ENCODE measurements around the gene GATAD2B. TPM values are rescaled to one million over a fixed set of nuclear protein-coding genes. Genes with fewer than 3 reads are reported as not detected.

GATAD2B gene
- total RNA-seq, 1 donor from 2014 or later: 4.2 TPM

- DNase-seq (ENCODE audit: low read depth, low spot score): no peak
These were observed 29.0 kb upstream of the GATAD2B start for GRCh38 chr1:153951801-153952200.

GRCh38 chr1:153951183-153951582 lies 28.4 kb upstream of the GATAD2B start:
- no peak for DNase-seq (ENCODE audit: low read depth, low spot score)

DNA sequence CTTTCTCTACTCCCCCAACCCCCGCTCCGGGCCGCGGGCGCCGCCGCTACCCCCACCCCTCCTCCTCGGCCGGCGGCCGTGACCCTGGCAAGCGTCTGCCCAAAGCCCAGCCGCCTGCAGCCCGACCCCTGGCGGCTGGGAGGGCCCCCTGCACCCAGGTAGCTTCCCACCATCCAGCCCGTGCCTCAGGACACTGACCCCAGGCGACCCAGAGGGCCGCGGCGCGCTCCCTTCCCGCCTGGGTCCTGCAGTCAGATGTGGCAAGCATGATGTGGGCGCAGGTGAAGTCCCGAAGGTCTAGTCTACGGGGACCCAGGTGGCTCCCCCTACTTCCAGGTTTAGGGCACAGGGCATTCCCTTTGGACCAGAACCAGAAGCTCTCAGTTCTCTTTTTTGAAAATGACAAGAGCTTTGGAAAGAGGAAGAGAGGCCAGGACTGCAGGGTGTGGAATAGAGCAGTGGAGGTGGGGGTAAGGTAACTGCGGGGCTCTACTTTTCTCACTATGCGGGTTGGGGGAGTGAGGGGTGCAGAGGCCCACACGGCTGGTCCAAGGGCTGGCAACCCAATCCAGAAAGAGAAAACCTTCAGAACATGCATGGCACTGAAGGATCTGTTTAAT lies 24.0 kb upstream of the GATAD2B start, which contains the start of gene DENND4B:
TSS of gene DENND4B (minus strand) at position 97 of the 620 bp plus-strand sequence. CDS start 2,344 bp downstream, outside the sequence.
- DNase-seq (ENCODE audit: low read depth, low spot score): no peak

- no peak for DNase-seq (ENCODE audit: low read depth, low spot score)
These were observed 23.2 kb upstream of the GATAD2B start for GRCh38 chr1:153945795-153946621.

- DNase-seq (ENCODE audit: low read depth, low spot score): no peak
These were observed 22.5 kb upstream of the GATAD2B start for GRCh38 chr1:153945131-153945794.

GRCh38 chr1:153944827-153945117 lies 22.0 kb upstream of the GATAD2B start:
- no peak for DNase-seq (ENCODE audit: low read depth, low spot score)

- no peak for DNase-seq (ENCODE audit: low read depth, low spot score)
These were observed 21.4 kb upstream of the GATAD2B start for GRCh38 chr1:153944005-153944826.

GRCh38 chr1:153942766-153943549 lies 20.2 kb upstream of the GATAD2B start:
- no peak for DNase-seq (ENCODE audit: low read depth, low spot score)

- no peak for DNase-seq (ENCODE audit: low read depth, low spot score)
These were observed 19.3 kb upstream of the GATAD2B start for GRCh38 chr1:153941826-153942725.

DNA sequence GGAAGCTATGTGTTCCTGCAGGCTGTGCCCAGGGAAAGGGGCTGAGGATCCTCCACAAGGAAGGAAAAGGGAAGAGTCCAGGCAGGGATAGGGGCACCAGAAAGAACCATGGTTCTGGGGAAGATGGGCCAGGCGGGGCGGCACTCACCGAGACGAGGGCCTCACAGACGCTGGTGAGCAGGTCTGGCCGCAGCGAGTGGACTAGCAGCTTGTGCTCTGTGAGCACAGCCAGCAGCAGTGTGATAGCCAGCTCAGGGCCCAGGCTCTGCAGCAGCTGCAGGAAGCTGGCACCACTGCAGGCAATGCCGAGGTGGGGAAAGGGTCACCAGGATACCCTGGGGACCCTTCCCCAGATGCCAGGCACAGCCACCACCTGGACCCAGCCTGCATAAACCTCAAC lies 18.0 kb upstream of the GATAD2B start:
- DNase-seq (ENCODE audit: low read depth, low spot score): no peak

- no peak for DNase-seq (ENCODE audit: low read depth, low spot score)
These were observed 16.7 kb upstream of the GATAD2B start for GRCh38 chr1:153939476-153939875.

GRCh38 chr1:153938996-153939395 lies 16.2 kb upstream of the GATAD2B start:
- DNase-seq (ENCODE audit: low read depth, low spot score): no peak

DNA sequence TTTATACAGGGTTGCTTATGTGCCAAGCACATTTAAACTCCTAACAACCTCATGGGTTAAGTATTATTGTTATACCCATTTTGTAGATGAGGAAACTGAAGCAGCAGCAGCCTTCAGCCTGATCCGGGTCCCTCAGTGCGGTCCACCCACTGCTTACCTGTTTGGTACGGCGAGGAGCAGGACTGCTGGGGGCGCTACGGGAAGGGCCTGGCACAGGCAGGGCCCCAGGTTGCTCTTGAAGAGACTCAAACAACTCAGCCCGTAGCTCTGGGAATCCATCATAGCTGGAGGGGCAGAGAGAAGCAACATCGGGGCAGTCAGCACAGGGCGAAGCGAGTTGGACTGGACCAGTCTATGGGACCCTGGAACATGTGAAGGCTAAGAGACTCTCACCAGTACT lies 14.6 kb upstream of the GATAD2B start:
- DNase-seq (ENCODE audit: low read depth, low spot score): no peak

GRCh38 chr1:153936011-153936802 lies 13.4 kb upstream of the GATAD2B start:
- DNase-seq (ENCODE audit: low read depth, low spot score): no peak

GRCh38 chr1:153934746-153935145 lies 12.0 kb upstream of the GATAD2B start:
- no peak for DNase-seq (ENCODE audit: low read depth, low spot score)

DNA sequence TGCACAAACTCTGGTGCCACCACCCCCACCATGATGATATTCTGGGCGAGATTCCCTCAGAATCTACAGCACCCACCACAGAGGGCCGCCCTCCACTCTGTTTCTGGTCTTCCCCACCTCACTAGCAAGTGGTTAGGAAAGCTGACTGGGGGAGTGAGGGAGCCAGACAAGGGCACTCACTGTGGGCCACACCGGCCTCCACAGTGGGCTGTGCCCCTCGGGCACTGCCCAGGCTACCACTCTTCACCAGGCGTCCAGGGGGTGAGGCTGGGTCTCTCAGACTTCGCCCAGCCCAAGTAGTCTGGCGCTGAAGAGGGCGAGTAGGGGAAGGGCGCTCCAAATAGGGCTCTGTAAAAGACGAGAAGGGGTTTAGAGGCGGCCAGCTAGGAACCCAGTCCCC lies 11.2 kb upstream of the GATAD2B start:
- DNase-seq (ENCODE audit: low read depth, low spot score): no peak

- no peak for DNase-seq (ENCODE audit: low read depth, low spot score)
These were observed 10.7 kb upstream of the GATAD2B start for GRCh38 chr1:153933430-153933829.

DNA sequence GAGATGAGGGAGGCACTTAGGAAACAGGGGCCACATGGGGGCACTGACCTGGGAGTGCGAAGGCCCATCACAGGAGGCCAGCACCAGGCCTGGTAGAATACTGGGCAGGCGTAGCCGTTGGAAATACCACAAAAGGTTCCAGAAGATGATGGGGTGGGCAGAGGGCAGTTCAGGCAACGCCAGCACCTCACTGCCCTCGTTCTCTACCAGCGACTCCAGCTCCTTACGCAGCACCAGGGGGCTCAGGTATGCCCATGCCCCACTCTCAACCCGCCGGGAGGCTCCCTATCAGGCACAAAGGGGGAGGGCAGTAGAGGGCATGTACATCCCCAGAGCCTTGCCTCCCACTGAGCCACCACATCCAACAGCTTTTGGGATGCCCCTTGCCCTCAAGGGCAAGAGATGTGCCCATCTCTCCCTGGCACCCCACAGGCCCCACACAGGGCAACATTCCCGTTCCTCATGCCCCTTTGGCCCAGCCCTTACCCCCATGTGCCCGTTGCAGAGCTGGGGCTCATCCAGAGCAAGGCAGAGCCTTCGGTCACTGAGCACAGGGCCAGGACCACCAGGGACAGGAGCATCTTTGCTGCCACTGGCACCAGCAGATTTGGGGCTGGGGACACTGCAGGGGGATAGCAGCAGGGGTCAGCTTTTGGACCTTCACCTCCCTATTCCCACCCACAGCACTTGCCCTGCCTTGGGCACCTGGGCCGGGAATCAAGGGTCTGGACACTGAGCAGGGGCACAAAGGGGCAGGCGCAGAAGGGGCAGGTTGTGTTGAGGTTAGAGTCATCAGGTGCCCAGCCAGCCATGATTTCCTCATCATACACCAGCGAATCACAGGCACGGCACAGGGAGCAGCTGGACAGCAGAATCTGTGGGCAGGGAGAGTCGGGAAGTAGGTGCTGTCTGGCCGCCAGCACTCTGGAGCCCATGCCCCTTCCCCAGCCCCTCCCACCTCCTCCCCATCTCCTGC lies 9.7 kb upstream of the GATAD2B start:
- DNase-seq (ENCODE audit: low read depth, low spot score): no peak
